HG03135 (cell line): ENCODE results near the gene ECHS1.
"Not testable (repeated sequence)": the region's sequence is repeated elsewhere in the genome, so short reads cannot be mapped to it uniquely, and the experiment has no call there.

Experiments used
- ATAC-seq: cut with Tn5 transposase; IDR thresholded peaks from one replicate; pipeline ENCODE4 v1.9.1; 2021; ENCODE audit warnings: mild to moderate bottlenecking, moderate library complexity; ENCODE audit not compliant: unreplicated experiment

The ECHS1 gene

DNA sequence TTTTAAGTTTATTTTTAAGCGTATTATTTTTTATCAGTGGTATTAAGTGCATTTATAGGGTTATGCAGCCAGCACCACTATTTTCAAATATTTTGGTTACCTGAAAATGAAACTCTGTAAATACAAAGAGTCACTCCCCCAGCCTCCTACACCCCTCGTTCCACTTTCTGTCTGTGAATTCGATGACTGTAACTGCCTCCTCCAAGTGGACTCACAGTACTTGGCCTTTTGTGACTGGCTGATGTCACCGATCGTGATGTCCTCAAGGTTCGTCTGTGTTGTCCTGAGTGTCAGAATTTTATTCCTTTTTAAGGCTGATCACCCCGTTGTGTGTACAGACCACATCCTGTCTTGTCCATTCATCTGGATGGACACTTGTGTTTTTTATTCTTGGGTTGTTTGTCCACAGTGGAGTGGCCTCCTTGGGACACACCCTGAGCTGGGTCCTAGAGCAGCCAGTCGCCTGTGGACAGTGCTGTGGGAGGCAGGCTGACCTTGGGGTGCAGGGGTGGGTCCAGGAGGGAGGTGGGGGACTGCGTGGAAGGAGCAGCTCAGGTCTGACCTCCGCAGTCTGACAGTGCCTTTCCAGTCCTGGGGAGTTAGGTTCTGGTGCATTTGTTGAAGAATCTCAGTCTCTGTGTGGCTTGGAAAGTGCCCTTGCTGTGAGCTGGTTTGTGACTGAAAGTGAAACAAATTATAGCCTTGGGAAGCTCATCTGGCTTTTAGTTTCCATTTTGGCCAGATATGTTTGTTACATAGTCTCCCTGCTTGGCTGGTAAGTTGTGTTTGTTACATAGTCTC is 27.7 kb upstream of the ECHS1 start:
- peak; percentile 72 for ATAC-seq

DNA sequence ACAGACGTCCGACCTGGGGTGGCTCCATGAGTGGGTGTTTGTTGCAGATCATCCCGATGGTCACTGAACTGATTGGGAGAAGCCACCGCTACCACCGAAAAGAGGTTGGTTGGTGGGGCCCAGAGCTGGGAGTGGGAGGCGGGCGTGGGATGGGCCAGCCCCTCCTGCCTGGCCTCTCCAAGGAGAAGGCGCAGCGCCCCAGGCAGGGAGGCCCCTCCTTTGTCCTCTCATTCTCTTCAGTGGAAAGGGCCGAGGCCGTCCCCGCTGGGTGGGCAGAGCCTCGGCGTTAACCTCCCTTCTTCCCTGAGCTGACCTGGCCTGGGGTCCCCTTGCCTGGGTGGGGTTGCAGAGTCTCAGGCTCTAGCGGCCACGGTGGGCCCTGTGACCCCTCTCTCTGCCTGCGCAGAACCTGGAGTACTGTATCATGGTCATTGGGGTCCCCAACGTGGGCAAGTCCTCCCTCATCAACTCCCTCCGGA is 26.0 kb upstream of the ECHS1 start:
- no peak for ATAC-seq

DNA sequence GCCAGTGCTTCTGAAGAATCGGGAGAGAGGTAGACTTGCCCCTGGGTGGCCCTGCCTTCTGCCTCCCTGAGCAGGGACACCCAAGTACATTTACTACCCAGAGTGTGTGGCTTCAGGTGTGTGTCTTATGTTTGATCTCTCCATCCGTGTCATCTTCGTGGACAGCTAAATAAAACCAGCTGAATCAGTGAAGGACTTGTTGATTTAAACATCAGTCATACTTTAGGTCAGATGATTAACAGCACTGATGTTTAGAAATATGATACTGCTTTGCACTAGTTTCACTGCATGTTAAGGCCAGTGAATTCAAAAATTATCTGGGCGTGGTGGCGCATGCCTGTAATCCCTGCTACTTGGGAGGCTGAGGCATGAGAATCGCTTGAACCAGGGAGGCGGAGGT is 24.8 kb upstream of the ECHS1 start:
- no peak for ATAC-seq

DNA sequence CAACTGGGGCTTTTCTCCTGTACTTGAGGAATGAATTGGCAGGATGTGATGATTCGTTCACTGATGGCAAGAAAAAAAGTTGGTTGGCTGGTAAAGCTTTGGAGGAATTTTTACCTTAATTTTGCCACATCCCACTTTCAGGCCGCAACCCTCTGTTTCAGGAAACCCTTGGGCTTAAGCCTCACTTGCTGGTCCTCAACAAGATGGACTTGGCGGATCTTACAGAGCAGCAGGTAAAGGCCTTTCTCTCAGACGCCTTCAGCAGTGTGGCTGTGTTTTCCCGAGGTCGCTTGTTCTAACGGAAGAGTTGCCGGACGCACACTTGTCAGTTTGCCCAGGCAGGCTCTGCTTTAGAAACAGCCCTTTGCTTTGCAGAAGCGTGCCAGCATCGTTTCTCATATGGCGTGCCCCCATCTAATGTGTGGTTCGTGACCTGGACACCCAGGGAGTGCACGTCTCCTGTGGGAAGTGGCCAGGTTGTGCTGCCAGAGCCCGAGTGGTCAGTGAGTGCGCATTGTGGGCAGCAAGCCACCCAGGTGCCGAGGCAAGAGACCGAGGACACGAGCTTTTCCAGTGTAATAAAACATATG is 23.0 kb upstream of the ECHS1 start:
- no peak for ATAC-seq

DNA sequence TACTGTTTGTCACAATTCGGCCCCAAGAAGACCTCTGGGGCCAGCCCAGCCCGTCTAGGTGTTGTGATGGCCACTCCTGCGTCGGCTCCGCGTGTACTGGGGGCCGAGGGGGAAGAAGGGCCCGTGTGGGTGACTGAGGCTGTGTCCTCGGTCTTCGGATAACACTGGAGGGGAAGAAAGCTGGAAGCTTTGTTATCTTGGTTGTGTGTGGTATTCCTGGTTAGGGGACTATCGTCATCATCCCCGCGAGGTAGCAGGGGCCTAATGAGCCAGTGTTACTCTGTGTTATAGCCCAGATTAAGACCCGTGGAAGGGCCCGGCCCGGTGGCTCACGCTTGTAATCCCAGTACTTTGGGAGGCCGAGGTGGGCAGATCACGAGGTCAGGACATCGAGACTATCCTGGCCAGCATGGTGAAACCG is 21.7 kb upstream of the ECHS1 start:
- no peak for ATAC-seq

DNA sequence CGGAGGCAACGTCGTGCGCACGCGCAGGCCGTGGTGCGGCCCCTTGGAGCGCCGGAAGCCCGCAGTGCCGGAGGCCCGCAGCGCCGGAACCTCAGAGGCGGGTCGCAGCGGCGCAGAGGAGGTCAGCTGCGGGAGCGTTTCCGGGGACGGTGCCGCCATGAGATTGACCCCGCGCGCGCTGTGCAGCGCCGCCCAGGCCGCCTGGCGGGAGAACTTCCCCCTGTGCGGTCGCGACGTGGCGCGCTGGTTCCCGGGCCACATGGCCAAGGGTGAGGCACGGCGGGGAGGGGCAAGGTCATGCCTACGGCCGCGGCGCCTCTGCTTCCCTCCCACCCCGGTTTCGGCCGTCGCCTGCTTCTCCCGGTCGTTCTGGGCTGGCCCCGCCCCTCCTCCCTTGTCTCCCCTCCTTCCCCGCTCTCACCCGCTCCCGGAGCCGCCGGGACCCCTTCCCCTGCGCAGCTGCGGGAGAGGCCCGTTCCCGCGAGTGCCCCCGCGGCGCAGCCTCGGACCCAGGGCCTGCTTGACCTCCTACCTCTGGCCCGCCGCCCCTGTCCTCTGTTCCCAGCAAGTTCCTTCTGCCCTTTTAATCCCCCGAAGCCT is 21.0 kb upstream of the ECHS1 start, which contains the start of gene MTG1:
MTG1 (plus strand) TSS at position 94 of the 600 bp plus-strand sequence; CDS start at position 158, 64 bp downstream.
- ATAC-seq = peak; percentile 60

DNA sequence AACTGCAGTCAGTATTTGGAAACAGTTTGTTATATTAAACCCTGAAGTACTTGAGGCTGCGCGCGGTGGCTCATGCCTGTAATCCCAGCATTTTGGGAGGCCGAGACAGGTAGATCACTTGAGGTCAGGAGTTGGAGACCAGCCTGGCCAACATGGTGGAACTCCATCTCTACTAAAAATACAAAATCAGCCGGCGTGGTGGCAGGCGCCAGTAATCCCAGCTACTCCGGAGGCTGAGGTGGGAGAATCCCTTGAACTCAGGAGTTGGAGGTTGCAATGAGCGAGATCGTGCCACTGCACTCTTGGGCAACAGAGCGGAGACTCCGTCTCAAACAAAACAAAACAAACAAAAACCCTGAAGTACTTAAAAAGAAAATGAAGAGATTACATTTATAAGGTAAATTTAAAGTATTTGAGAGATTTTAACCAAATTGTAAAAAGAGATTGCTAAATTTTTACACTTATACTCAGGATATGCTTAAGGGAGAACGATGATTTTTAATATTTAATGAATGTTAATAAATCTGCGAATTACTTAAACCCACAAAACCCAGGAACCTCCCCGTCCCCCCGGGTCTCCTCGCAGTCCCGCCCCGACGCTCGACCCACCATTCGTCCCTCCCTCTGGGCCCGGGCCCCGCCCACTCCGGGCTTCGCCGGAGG is 20.4 kb upstream of the ECHS1 start:
- no peak for ATAC-seq

DNA sequence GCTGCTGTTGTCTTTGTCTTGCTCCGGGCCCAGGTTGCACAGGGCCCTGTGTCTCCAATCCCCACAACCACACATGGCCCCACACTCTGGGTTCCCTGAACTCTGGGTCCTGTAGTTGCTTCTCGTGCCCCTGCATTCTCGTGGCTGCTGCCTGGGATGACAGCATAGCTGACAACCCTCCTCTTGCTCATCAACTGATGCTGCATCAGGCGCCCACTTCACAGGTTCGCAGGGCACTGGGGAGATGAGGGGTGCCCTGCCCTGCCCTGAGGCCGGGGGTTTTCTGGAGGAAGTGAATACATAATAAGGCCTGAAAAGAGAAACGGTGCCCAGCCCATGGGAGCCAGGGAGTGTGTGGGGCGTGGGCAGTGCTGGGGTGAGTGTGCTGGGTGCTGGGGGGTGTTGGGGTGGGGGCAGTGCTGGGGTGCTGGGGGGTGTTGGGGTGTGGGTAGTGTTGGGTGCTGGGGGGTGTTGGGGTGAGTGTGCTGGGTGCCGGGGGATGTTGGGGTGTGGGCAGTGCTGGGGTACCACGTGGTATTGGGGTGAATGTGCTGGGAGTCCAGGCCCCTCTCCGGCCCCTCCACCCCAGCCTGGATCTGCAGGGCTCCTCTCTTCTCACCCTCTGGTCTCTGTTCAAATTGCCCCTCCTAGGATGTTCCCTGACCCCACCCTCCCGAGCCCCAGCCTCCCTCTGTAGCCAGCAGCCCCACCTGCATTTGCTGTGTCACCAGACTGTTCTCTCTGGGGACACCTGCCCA is 18.8 kb upstream of the ECHS1 start:
- no peak for ATAC-seq

DNA sequence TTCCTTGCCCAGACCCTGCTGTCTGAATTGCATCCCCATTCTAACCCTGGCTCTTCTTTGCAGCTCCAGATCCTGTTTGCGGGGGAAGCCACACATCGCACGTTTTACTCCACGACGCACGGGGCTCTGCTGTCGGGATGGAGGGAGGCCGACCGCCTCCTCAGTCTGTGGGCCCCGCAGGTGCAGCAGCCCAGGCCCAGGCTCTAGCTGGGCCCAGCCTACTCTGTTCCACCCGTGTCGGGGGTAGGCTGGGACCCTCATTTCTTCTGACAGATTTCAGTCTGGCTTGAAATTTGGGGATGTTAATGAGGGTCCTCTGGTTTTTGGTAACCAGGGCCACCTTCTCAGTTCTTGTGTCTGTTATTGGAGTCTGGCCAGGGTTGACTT is 18.1 kb upstream of the ECHS1 start:
- ATAC-seq = no peak

DNA sequence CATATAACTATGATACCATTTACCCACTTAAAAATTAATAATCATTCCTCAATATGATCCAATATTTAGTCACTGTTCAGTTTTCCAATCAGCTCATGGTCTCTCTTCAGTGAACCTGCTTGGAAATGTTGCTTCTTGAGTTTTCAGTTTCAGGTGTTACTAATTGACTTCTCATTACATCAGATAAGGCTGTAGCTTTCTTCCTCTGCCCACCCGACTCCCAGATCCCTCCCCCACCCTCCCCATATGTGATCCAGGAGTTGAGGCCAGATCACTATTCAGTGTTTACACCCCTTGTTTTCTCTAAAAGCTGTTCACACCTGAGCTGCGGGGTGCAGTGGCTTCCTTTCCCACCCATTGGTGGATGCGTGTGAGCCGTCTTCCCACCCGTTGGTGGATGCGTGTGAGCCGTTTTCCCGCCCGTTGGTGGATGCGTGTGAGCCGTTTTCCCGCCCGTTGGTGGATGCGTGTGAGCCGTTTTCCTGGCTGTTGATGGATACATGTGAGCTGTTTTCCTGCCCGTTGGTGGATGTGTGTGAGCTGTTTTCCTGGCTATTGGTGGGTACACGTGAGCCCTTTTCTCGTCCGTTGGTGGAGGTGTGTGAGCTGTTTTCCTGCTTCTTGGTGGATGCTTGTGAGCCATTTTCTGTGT is 17.6 kb upstream of the ECHS1 start:
- ATAC-seq = no peak

DNA sequence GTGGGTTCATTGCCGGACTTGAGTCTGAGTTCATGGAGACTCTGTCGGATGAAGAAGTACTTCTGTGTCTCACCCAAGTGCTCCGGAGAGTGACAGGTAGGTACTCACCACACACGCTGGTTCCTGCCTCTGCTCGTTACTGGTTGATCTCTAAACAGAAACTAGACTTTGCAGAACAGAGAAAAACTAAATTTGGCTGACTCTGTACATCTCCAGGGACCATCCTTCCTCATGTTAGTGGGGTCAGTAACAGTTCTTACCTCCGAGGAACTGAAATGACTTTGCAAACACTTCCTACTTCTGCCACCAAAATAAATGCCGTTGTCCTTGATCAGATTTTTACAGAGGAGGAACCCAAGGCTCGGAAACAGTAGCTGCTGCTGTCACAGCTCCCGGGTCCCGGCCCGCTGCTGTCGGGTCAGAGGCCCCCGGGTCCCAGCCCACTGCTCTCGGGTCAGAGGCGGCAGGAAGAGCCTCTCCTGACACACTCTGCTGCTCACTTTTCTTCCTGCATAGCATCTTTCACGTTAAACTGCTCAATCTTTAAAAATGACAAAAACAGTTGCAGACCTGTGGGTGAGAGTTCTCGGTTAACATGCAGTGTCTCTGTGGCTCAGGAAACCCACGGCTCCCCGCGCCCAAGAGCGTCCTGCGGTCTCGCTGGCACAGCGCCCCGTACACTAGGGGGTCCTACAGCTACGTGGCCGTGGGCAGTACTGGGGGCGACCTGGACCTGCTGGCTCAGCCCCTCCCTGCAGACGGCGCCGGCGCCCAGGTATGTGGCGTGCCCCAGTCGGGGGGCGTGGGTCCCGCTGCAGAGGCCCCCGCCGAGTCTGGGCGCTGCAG is 16.0 kb upstream of the ECHS1 start:
- ATAC-seq = peak; percentile 80

DNA sequence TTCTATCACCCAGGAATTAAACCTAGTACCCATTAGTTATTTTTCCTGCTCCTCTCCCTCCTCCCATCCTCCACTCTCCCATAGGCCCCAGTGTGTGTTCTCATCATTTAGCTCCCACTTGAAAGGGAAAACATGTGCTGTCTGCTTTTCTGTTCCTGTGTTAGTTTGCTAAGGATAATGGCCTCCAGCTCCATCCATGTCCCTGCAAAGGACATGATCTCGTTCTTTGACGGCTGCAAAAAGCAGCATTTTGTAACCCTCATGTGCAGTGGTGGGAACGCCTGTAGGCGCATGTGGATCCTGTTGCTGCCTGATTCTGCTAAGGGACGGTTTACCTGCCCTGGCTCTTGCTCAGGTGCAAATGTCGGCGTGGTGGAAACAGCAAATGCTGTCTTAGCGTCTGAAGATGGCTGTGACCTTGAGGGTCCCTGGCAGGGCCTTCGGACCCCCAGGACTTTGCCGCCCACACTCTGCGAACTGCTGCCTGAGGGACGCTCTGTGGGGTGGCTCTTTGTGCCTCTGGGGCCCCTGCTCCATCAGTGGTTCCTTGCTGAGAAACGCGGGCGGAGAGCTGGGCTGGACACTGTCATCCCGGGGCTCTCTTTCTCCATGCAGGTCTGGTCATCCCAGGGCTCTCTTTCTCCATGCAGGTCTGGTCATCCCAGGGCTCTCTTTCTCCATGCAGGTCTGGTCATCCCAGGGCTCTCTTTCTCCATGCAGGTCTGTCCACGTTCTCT is 15.2 kb upstream of the ECHS1 start:
- peak; percentile 1 for ATAC-seq

DNA sequence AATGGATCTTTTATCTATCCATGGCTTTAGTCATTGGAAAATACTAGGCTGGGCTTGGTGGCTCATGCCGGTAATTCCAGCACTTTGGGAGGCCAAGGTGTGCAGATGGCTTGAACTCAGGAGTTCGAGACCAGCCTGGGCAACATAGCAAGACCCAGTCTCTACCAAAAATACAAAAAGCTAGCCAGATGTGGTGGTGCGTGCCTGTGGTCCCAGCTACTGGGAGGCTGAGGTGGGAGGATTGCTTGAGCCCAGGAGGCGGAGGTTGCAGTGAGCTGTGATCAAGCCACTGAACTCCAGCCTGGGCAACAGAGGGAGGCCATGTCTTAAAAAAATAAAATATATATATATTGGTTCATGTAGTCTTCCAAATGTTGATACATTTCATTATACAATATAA is 13.8 kb upstream of the ECHS1 start:
- ATAC-seq = not testable (repeated sequence)

DNA sequence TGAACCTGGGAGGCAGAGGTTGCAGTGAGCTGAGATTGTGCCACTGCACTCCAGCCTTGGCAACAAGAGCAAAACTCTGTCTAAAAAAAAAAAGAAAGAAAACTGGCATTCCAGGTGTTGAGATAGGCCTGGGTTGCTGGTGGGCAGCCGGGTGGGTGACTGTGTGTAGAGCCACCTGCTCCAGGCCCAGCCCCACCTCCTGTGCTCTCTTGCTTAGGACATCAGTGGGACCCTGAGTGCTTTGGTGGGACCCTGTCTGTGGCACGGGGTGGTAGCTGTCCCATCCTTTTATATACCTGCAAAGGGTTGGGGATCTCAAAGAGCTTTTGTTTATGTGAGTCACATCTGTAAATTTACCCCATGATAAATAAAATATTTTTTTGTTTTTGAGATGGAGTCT is 12.1 kb upstream of the ECHS1 start:
- ATAC-seq = no peak

DNA sequence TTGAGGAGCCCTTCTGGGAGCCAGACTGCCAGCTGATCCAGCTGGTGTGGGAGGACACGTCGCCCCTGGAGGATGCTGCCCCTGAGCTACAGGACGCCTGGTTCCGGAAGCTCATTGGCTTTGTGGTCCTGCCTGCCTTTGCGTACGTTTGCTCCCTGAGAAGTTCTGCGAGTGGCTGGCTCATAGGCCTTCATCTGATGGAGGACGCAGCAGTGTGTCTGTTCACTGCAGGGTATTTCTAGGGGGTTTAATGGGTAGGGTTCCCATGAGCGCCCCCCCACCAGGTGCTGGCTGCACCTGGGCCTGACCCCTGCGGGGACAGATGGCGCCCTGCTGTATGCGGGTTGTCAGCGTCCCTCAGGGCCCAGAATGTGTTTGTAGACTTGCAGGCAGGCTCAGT is 10.9 kb upstream of the ECHS1 start:
- ATAC-seq = no peak

DNA sequence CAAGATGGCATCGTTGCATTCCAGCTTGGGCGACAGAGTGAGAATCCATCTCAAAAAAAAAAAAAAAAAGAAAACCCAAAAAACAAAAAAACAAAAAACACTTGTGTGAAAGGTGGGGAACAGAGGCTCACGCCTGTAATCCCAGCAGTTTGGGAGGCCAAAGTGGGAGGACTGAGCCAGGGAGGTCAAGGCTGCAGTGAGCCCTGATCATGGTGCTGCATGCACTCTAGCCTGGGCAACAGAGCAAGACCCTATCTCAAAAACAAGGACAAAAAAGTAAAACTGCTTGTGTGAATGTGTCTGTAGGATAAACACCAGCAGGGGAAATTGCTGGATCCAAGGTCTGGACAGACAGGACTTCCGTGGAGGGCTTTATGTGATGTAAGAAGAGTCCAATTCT is 10.4 kb upstream of the ECHS1 start:
- ATAC-seq = no peak

DNA sequence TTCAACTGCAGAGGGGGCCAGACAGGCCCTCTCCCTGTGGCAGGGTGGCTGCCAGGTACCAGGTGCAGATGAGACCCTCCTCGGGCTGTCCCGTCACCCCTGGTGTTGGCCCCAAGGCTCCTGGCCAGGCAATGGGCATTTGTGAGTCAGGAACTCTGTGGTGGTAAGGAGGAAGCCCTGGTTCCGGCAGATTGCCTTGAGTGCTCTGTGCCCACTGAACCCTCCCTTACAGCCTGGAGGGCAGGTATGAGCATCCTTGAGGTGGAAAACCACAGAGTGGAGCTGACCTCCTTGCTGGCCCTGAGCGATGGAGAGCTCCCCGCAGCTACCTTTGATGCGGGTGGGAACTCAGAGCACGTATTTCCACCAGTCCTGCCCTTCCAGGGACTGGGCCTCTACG is 7.9 kb upstream of the ECHS1 start:
- no peak for ATAC-seq

DNA sequence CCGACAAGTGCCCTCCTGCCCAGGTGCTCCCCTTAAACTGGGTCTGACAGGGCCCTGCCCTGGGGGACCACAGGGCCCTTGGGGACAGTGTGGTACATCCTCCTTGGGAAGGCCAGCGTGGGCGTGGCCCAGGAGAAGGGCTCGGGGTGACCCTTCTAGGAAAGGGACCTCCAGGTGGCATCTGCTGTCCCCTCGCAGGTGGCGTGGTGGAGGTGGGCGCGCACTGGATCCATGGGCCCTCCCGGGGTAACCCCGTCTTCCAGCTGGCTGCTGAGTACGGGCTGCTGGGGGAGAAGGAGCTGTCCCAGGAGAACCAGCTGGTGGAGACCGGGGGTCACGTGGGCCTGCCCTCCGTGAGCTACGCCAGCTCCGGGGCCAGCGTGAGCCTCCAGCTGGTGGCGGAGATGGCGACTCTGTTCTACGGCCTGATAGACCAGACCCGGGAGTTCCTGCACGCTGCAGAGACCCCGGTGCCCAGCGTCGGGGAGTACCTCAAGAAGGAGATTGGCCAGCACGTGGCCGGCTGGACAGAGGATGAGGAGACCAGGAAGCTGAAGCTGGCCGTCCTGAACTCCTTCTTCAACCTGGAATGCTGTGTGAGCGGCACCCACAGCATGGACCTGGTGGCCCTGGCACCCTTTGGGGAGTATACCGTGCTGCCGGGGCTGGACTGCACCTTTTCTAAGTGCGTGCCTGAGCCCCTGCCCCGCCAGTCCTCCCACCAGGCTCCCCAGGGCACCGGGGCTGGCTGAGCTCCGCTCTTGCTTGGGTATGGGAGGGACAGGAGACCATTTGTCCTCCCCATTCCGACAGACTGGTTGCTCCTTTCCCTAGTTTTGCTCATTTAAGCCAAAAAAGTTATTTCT is 6.9 kb upstream of the ECHS1 start:
- ATAC-seq = peak; percentile 1
